Stimulated activated CD8-positive, alpha-beta memory T cell treated with anti-CD3 and anti-CD28 coated beads, Interleukin-12 subunit alpha, Interleukin-12 subunit beta, amount 100 ng/mL, for 24 hours (primary cell): ENCODE data around the gene AAK1.

ENCODE experiments used
- DNase-seq: peaks from one replicate; pipeline ENCODE4 v3.0.0-alpha.2; 2020; ENCODE audit errors: extremely low read depth

Gene AAK1

GRCh38 chr2:69491864-69492263 lies 151.7 kb downstream of the AAK1 start:
- DNase-seq = no peak

- no peak for DNase-seq
Observed at GRCh38 chr2:69490486-69490885, 153.1 kb downstream of the AAK1 start.

GRCh38 chr2:69489793-69490192 lies 153.7 kb downstream of the AAK1 start:
- DNase-seq = no peak

- DNase-seq = no peak
Observed at GRCh38 chr2:69483696-69484095, 159.8 kb downstream of the AAK1 start.

GRCh38 chr2:69483024-69483423 lies 160.5 kb downstream of the AAK1 start:
- no peak for DNase-seq

GRCh38 chr2:69482471-69482870 lies 161.1 kb downstream of the AAK1 start:
- DNase-seq = no peak

GRCh38 chr2:69481421-69481820 lies 162.1 kb downstream of the AAK1 start:
- DNase-seq = no peak

GRCh38 chr2:69477627-69478026 lies 165.9 kb downstream of the AAK1 start:
- DNase-seq = no peak

GRCh38 chr2:69474688-69475087 lies 168.9 kb downstream of the AAK1 start:
- no peak for DNase-seq

GRCh38 chr2:69471793-69472192 lies 171.7 kb downstream of the AAK1 start:
- no peak for DNase-seq

- DNase-seq = no peak
Observed at GRCh38 chr2:69470911-69471310, 172.6 kb downstream of the AAK1 start.

GRCh38 chr2:69469784-69470183 lies 173.8 kb downstream of the AAK1 start:
- no peak for DNase-seq

- no peak for DNase-seq
Observed at GRCh38 chr2:69469375-69469774, 174.2 kb downstream of the AAK1 start.

- no peak for DNase-seq
Observed at GRCh38 chr2:69466728-69467127, 176.8 kb downstream of the AAK1 start.

- DNase-seq = no peak
Observed at GRCh38 chr2:69465513-69466456, 177.8 kb downstream of the AAK1 start.

GRCh38 chr2:69464575-69464974 lies 179.0 kb downstream of the AAK1 start:
- DNase-seq = no peak

GRCh38 chr2:69462780-69463179 lies 180.8 kb downstream of the AAK1 start:
- DNase-seq = no peak

- no peak for DNase-seq
Observed at GRCh38 chr2:69461404-69461803, 182.1 kb downstream of the AAK1 start.

- no peak for DNase-seq
Observed at GRCh38 chr2:69459936-69460335, 183.6 kb downstream of the AAK1 start.

- DNase-seq = no peak
Observed at GRCh38 chr2:69456950-69457445, 186.5 kb downstream of the AAK1 start.

- no peak for DNase-seq
Observed at GRCh38 chr2:69456154-69456553, 187.4 kb downstream of the AAK1 start.

GRCh38 chr2:69454976-69455375 lies 188.6 kb downstream of the AAK1 start:
- DNase-seq = no peak

- no peak for DNase-seq
Observed at GRCh38 chr2:69453475-69454129, 189.9 kb downstream of the AAK1 start.
